ENCODE data around the gene TBC1D25.
"Not testable (repeated sequence)": the region's sequence is repeated elsewhere in the genome, so short reads cannot be mapped to it uniquely, and the experiment has no call there.

TBC1D25 gene

DNA sequence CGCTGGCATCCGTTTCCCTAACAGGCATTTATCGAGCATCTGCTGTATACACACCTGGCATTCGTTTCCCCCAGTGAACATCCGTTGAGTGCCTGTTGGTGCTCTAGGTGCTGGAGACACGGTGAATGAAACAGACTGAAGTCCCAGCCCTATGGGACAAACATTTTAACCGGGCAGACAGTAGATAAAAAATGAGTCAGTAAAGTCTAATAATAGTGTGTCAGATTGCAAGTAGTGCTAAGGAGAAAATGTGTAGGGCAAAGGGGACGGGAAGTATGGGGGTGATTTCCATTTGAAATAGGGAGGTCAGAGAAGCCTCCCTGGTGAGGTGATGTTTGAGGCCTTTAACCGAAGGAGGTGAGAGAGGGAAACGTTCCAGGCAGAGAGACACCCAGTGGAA, 23.2 kb upstream of the TBC1D25 start:
- no peak for DNase-seq

DNA sequence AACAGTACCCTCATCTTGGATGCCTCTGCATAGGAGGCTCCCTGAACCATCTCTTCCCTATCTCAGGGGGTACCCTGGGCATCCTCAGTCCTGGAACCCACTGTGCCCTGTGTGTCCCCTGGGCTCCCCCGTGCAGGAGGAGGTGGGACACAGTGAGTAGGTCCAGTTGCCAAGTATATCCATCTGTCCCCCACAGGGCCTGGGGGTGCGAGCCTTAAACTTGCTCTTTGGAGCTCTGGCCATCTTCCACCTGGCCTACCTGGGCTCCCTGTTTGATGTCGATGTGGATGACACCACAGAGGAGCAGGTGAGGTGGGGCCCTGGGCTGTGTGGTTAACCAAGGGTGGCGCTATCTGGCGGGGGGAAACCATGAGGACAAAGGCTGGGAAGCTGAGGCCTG, 22.5 kb upstream of the TBC1D25 start:
- DNase-seq = no peak

DNA sequence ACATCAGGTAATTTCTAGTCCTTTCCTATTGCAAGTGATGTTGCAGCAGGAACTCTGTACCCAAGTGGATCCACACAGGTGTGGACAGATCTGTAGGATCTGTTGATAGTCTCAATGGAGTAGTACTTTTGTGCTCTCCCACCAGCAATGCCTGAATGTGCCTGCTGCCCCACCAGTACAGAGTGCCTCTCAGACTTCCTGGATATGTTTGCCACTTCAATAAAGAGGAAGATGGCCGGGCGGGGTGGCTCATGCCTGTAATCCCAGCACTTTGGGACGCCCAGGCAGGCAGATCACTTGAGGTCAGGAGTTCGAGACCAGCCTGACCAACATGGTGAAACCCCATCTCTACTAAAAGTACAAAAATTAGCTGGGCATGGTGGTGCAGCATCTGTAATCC, 20.0 kb upstream of the TBC1D25 start:
- DNase-seq = not testable (repeated sequence)

DNA sequence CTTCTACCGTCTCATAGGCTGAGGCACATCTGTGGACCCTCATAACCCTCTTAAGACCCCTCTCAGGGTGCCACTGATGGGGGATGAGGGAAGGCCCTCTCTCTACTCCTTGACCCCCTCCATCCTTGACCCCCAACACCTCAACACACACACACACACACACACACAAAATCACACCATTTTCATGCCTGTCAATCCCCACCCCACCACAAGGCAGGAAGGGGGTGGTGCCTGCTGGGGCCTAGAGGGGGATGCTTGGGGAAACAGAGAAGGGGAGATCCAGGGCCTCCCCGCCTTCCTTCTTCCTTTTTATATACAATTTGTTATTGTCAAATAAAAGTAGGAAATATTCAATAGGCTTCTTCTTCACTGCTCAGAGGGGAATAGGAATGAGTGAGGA, 19.1 kb upstream of the TBC1D25 start:
- no peak for DNase-seq

DNA sequence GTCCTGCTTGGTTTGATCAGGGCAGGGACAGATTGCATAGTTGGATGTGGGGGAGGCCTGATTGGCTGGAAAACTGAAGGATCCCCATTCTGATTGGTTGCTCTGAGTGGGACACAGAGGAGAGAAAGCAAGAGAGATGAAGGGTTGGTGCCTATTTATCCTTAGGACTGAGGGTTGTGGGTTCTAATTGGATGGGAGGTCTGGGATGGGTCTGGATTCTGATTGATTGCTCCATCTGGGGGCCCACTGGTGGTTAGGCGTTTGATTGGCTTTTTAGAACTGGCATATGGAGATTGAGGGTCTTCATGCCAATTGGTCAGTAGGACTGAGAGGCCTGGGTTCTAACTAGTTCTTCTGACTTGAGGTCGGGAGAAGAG, 18.6 kb upstream of the TBC1D25 start:
- DNase-seq = no peak

DNA sequence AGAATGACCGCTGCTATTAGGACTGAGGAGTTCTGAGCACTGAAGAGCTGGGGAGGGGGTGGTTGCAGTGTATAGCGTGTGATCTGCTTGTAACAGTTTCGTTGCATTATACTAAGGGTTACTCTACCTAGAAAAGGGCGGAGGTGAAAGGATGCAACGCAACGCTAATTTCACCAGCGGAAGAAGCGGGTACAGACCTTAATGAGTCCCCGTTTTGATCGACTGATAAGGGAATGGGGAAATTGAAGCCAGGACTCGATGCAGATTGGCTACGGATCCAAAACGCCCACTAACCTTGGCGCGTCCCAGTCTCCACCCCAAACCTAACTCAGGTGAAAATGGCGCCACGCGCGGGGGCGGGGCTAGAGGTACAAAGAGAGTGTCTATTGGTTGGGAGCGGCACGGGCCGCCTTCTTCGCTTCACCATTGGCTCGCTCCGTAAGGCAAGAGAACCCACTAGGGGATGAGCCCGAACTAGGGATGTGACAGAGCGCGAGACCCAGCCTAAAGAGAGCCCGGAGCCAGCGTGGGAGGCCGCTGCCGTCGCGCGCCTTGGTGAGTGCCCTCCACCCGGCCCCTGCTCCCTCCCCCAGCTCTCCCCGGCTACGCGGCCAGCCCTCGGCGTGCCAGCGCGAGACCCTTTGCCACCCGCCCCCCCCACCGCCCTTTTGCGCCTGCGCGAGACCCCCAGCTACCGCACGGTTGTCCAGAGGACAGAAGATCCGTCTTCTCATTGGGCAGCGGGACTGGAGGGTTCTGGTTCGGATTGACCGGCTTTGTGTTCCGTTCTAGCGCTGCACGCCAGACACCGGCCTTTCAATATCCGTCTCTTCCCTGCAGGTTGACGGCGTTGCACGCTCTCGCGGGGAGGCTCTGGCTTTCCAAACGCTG, 17.9 kb upstream of the TBC1D25 start, which contains the start of gene EBP:
Gene EBP, plus strand, starts transcription at position 456 of the 891 bp plus-strand sequence. CDS start 1,964 bp downstream, outside the sequence.
- peak; percentile 86 for DNase-seq

DNA sequence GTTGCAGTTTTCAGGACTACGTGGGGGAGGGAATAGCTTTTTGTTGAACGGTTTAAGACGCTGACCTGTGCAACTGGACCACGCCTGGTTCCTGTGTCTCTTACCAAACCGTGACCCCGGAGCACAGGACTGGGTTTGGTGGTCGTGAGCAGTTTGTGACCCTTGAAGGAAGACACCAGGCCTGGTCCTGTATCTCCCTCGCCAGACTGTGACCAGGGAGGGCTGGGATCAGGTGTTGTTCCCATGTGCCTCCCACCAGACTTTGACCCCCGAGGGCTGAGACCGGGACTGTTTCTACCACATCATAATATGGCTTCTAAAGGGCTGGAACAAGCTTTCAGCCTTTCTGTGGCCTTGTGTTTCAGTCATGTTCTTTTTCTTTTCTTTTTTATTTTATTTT, 17.2 kb upstream of the TBC1D25 start:
- DNase-seq = no peak

DNA sequence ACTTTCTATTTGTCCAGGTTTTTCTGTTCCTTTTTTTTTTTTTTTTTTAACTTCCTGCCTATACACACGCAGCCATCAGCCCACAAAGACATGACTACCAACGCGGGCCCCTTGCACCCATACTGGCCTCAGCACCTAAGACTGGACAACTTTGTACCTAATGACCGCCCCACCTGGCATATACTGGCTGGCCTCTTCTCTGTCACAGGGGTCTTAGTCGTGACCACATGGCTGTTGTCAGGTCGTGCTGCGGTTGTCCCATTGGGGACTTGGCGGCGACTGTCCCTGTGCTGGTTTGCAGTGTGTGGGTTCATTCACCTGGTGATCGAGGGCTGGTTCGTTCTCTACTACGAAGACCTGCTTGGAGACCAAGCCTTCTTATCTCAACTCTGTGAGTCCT, 15.8 kb upstream of the TBC1D25 start:
- DNase-seq = no peak

DNA sequence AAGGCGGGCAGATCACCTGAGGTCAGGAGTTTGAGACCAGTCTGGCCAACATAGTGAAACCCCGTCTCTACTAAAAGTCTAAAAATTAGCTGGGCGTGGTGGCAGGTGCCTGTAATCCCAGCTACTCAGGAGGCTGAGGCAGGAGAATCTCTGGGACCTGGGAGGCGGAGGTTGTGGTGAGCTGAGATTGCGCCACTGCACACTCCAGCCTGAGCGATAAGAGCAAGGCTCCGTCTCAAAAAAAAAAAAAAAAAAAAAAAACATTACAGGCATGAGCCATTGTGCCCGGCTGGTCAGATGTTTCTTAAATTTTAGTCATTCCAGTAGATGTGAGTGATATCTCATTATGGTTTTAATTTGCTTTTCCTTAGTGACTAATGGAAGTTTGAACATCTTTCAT, 13.7 kb upstream of the TBC1D25 start:
- DNase-seq = not testable (repeated sequence)

DNA sequence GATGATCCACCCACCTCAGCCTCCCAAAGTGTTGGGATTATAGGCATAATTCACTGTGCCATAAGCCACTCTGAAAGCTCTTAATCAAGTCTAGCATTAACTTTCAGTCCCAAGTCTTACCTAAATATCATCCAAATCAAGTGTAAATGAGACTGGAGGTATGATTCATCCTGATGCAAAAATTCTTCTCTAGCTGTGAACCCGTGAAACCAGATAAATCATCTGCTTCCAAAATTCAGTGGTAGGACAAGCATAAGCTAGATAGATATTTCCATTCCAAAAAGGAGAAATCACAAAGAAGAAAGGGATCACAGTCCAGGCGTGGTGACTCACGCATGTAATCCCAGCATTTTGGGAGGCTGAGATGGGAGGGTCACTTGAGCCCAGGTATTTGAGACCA, 8.8 kb upstream of the TBC1D25 start:
- DNase-seq = no peak

DNA sequence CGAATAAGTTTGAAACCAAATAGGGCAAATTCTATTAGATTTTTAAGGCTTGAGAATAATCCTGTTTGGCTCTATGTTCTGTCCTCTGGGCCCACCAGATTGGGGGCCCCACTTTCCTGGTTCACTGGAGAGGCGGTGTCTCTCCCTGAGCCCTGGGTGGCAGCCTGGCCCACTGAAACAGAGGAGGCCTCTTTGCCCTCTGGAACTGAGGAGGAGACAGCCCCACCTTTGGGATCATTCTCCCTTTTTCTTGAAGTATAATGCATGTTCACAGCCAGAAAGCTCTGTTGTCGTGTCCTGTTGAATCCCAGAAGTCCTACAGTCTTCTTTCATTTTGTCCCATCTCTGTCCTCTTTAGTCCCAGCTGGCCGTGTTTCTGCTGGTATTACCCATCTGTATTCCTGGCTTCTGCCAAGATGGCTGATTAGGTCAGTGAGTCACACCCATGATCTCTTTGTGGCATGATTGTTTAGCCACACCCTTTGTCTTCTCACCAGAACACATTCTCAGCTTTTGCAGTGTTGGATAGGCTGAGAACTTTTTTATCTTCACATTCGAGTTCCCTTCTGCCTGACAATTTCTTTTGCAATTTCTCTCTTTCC, 8.1 kb upstream of the TBC1D25 start:
- no peak for DNase-seq

DNA sequence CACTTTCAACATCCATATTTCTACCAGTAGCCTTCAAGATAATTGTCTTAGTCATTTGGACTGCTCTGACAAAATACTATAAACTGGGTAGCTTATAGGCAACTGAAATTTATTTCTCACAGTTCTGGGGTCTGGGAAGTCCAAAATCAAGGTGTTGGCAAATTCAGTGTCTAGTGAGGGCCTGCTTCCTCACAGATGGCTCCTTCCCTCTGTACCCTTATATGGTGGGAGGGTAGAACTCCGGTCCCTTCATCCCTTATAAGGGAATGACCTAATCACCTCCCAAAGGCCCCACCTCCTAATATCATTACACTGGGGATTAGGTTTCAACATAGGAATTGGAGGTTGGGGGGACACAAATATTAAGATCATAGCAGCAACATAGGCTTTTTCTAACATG, 7.4 kb upstream of the TBC1D25 start:
- DNase-seq = no peak

DNA sequence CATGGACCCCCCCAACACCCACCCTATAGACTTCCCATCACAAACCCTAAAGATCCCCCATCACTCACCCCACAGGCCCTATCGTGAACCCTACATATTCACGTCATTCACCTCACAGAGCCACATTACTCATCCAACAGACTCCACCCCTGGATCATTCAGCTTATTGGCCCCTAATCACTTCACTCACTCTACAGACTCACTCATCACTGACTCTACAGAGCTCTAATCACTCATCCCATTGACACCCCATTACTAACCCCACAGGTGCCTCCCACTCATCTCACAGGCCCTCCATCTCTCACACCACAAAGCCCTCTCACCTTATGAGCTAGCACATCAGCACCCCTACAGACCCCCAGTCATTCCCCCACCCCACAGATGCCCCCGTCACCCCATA, 6.3 kb upstream of the TBC1D25 start:
- no peak for DNase-seq

DNA sequence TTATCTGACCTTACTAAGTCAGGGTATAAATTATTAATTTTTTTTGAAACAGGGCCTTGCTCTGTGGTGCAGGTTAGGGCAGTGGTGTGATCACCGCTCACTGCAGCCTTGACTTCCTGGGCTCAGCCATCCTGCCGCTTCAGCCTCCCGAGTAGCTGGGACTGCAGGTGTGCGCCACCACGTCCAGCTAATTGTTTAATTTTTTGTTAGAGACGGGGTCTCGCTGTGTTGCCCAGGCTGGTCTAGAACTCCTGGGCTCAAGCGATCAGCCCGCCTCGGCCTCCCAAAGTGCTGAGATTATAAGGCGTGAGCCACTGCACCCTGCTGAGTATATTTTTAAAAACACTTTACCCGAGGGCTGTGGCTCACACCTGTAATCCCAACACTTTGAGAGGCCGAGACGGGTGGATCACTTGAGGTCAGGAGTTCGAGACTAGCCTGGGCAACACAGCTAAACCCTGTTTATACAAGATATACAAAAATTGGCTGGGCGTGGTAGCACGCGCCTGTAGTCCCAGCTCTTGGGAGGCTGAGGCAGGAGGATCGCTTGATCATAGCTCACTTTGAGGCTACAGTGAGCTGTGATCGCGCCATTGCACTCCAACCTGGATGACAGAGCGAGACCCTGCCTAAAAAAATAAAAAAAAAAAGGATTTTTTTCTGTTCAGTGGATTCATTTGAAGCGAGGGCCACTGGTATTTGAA, 721 bp upstream of the TBC1D25 start:
- no peak for DNase-seq

DNA sequence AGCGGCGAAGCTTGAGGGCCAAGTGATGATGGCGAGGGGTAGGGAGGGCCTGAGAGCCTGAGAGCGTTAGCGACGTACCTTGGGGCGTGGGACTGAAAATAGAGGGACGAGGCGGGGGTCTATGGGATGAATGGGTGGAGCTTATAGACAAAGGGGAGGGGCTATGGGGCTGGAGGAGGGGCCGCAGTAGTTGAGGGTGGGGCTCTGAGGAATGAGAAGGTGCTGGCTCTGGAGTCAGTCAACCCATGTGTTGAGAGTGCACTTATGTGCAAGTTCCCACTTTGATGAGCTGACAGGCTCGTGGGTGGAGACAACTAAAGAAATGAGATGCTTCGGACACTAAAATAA, 488 bp downstream of the TBC1D25 start:
- peak; percentile 47 for DNase-seq

DNA sequence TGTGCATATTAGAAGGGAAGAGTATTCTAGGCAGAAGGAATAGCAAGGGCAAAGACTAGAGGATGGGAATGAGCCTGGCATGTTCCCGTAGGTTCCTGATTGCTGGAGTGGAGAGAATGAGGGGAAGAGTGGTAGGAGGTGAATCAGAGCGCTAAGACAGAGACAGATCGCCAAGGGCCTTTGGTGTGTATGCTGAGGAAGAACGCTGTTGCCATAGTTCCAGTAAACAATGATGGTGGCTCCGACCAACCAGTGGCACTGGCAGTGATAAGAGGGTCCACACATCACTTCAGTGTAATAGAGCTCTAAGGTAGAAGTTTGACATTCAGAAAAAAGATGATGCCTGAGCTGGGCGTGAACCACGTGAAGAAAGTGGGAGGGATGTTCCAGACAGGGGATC, 966 bp downstream of the TBC1D25 start:
- no peak for DNase-seq

DNA sequence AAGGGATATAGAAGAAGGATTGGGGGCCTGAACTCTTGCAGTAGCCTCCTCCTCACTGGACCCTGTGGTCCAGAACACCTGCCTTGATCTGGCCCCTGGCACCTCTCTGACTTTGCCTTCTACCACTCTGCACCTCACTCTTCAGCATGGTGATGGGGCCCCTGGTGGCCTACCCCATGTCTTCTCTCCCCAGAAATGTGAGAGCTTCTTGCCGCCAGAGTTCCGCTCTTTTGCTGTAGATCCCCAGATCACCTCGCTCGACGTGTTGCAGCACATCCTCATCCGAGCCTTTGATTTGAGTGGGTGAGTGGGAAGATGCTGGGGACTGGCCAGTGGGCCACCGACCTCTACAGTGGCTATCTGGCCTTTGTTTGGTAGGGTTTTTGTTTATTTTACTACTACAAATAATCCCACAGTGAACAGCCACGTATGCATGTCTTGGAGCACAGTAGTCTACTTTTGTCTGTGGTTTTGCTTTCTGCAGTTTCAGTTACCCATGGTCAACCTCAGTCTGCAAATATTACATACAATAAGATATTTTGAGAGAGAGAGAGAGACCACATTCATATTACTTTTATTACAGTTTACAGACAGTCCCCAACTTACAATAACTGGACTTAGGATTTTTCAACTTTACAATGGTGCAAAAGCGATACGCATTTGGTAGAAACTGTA, 1.8 kb downstream of the TBC1D25 start:
- DNase-seq = no peak

DNA sequence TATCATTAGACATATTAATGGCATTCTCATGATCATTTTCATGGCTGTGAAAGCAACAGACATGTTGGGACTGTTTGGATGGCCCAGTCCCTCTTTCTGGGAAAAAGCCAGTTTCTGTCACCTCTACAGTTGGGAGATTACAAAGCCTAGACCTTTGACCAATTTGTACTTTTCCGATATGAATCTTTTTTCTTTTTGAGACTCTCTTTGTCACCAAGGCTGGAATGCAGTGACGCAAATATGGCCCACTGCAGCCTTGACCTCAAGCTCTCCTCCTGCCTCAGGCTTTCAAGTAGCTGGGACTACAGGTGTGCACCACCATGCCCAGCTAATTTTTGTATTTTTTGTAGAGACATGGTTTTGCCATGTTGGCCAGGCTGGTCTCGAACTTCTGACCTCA, 9.4 kb downstream of the TBC1D25 start:
- no peak for DNase-seq

DNA sequence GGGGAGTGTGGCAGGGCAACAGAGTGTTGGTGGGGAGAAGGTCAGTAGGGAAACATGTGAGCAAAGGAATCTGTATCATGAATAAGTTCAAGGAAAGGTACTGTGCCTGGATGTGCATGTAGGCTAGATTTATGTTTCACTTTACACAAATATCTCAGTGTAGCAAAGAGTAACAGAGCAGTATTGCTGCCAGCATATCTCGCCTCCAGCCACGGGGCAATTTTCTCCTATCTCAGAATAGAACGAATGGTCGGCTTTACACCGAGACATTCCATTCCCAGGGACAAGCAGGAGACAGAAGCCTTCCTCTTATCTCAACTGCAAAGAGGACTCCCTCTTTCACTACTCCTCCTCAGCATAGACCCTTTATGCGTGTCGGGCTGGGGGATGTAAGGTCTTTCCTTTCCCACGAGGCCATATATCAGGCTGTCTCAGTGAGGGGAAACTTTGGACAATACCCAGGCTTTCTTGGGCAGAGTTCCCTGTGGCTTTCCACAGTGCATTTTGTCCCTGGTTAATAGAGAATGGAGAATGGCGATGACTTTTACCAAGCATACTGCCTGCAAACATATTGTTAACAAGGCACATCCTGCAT, 16.3 kb downstream of the TBC1D25 start:
- not testable (repeated sequence) for DNase-seq

DNA sequence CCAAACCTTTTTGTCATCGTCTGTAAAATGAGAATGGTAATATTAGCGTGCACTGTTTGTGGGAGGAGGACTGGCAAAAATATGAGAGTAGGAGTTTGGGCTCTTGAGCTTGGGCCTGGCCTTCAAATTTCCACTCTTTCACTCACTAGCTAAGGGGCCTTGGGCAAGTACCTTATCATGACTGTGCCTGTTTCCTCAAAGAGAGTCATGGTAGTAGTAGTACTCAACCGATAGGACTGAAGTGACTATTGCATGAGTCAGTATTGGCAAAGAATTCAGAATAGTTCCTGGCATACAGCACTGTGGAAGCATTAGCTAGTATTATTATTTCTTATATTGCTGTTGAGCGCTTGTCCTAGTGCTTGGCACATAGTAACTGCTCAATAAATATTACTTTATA, 18.8 kb downstream of the TBC1D25 start:
- DNase-seq = no peak

DNA sequence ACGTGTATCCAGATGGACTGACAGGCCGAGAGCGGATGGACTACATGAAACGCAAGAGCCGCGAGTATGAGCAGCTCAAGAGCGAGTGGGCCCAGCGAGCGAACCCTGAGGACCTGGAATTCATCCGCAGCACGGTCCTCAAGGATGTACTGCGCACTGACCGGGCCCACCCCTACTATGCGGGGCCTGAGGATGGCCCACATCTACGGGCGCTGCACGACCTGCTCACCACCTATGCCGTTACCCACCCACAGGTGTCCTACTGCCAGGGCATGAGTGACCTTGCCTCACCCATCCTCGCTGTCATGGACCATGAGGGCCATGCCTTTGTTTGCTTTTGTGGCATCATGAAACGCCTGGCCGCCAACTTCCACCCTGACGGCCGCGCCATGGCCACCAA, 20.1 kb downstream of the TBC1D25 start:
- DNase-seq = no peak

DNA sequence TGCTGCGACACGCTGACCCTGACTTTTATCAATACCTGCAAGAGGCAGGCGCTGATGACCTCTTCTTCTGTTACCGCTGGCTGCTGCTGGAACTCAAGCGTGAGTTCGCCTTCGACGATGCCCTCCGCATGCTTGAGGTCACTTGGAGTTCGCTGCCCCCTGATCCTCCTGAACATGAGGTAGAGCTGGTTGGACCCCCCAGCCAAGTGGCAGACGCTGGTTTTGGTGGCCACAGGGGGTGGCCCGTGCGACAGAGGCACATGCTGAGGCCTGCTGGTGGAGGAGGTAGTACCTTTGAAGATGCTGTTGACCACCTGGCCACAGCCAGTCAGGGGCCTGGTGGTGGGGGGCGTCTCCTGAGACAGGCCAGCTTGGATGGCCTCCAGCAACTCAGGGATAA, 20.5 kb downstream of the TBC1D25 start:
- no peak for DNase-seq

DNA sequence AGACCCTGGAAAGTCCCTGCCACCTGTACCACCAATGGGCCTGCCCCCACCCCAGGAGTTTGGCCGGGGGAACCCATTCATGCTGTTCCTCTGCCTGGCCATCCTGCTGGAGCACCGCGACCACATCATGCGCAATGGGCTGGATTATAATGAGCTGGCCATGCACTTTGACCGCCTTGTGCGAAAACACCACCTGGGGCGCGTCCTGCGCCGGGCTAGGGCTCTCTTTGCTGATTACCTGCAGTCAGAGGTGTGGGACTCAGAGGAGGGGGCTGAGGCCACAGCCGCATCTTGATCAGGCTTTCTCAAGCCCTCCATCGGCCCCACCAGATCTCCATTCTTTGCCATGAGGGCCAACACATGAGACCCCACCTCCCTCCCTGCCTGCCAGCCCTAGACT, 21.2 kb downstream of the TBC1D25 start:
- DNase-seq = no peak
